ENCODE results near the gene ZEB2.

DNA sequence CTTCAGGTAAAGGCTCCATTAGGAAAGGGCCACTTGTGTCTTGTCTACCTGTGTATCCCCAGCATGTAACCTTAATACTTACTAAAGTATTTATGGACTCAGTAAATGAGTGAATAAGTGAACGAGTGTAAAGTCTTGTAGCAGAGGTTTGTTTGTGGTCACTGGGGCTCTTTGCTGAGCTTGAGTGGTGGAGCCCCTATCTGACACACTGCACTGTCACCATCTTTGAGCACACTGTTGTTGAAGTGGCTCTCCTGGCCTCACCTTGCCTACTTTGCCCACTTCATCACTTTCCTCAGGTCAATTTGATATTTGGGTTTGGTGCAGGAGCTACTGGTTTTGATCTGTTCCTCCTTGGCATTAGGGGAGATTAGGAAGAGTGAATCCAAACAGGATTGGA lies 39.3 kb upstream of the ZEB2 start:
- TF ChIP-seq EZH2 (IDR thresholded peaks at IDR 0.05; ENCODE audit: borderline replicate concordance, low read length), result no peak
- TF ChIP-seq, protein P1, sequence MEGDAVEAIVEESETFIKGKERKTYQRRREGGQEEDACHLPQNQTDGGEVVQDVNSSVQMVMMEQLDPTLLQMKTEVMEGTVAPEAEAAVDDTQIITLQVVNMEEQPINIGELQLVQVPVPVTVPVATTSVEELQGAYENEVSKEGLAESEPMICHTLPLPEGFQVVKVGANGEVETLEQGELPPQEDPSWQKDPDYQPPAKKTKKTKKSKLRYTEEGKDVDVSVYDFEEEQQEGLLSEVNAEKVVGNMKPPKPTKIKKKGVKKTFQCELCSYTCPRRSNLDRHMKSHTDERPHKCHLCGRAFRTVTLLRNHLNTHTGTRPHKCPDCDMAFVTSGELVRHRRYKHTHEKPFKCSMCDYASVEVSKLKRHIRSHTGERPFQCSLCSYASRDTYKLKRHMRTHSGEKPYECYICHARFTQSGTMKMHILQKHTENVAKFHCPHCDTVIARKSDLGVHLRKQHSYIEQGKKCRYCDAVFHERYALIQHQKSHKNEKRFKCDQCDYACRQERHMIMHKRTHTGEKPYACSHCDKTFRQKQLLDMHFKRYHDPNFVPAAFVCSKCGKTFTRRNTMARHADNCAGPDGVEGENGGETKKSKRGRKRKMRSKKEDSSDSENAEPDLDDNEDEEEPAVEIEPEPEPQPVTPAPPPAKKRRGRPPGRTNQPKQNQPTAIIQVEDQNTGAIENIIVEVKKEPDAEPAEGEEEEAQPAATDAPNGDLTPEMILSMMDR (IDR thresholded peaks at IDR 0.05; ENCODE audit: low read length), result no peak
